GM19467 (cell line): ENCODE data around the gene TET3.
A peak's percentile ranks its signal among the peaks of the same experiment; 100 is the strongest.
"Not testable (repeated sequence)": the region's sequence is repeated elsewhere in the genome, so short reads cannot be mapped to it uniquely, and the experiment has no call there.

Experiments used
- ATAC-seq: cut with Tn5 transposase; IDR thresholded peaks from one replicate; pipeline ENCODE4 v1.9.1; 2021; ENCODE audit warnings: mild to moderate bottlenecking, moderate library complexity; ENCODE audit not compliant: unreplicated experiment

The TET3 gene

GRCh38 chr2:73984203-73984921 is at the start of gene TET3:
Gene TET3, plus strand, starts transcription at chr2:73984910. Its CDS starts 1,494 bp downstream, at chr2:73986404.
- ATAC-seq: peak; percentile 39

GRCh38 chr2:73935641-73936040 is 49.1 kb upstream of the TET3 start:
- no peak for ATAC-seq

- ATAC-seq: no peak
Observed at GRCh38 chr2:73937103-73937885, 47.4 kb upstream of the TET3 start.

- no peak for ATAC-seq
Observed at GRCh38 chr2:73937899-73938298, 46.8 kb upstream of the TET3 start.

- ATAC-seq: no peak
Observed at GRCh38 chr2:73938718-73939352, 45.9 kb upstream of the TET3 start.

GRCh38 chr2:73939419-73939818 is 45.3 kb upstream of the TET3 start:
- ATAC-seq: no peak

- not testable (repeated sequence) for ATAC-seq
Observed at GRCh38 chr2:73940066-73940465, 44.6 kb upstream of the TET3 start.

GRCh38 chr2:73942664-73943063 is 42.0 kb upstream of the TET3 start:
- ATAC-seq: no peak

- no peak for ATAC-seq
Observed at GRCh38 chr2:73944714-73945113, 40.0 kb upstream of the TET3 start.

- no peak for ATAC-seq
Observed at GRCh38 chr2:73946215-73946614, 38.5 kb upstream of the TET3 start.

GRCh38 chr2:73946666-73947065 is 38.0 kb upstream of the TET3 start:
- ATAC-seq: no peak

GRCh38 chr2:73947412-73948018 is 37.2 kb upstream of the TET3 start:
- ATAC-seq: no peak

GRCh38 chr2:73949802-73950201 is 34.9 kb upstream of the TET3 start:
- no peak for ATAC-seq

- ATAC-seq: no peak
Observed at GRCh38 chr2:73952499-73953446, 31.9 kb upstream of the TET3 start.

- ATAC-seq: no peak
Observed at GRCh38 chr2:73956218-73956865, 28.4 kb upstream of the TET3 start.

GRCh38 chr2:73961274-73961673 is 23.4 kb upstream of the TET3 start:
- ATAC-seq: no peak

GRCh38 chr2:73961823-73962615 is 22.7 kb upstream of the TET3 start:
- no peak for ATAC-seq

GRCh38 chr2:73962798-73963197 is 21.9 kb upstream of the TET3 start:
- no peak for ATAC-seq
